ENCODE data around the gene ABCA7. TPM values are rescaled to one million over a fixed set of nuclear protein-coding genes. Genes with fewer than 3 reads are reported as not detected.

ABCA7 gene
- total RNA-seq, 1 experiment from 2014 or later = 91.4 TPM

GRCh38 chr19:993361-993830, 46.5 kb upstream of the ABCA7 start:
- Histone ChIP-seq H3K9me3 (ENCODE audit: control insufficient read depth in 1 of 2, insufficient read depth in 1 of 2, low read depth in 1 of 2, low read length in 2 of 2) (no peaks in the 10 kb centered on the region), H3K4me1 (ENCODE audit: control insufficient read depth in 1 of 2, insufficient read depth in 2 of 2, low read length in 2 of 2) (peaks cover 7 to 29% of the 10 kb centered on the region in 2 experiments), H3K4me3 (replicated peaks in 1 of 2; ENCODE audit: low read depth in 1 of 2, low read length in 2 of 2) (no peak overlapping the region), H2AFZ (ENCODE audit: low read depth, low read length, poor library complexity, severe bottlenecking) (no peak overlapping the region), H3K4me2 (ENCODE audit: low read length) (no peak overlapping the region), H3K79me2 (ENCODE audit: insufficient read depth, low read length) (no peaks in the 10 kb centered on the region; the same call in 1 of the 2 replicates), H3K27me3 (ENCODE audit: insufficient read depth, low read length) (no peaks in the 10 kb centered on the region), H4K20me1 (ENCODE audit: insufficient read depth) (peaks cover 6% of the 10 kb centered on the region; the same call in 1 of the 2 replicates), H3K9ac (ENCODE audit: low read length) (no peak overlapping the region), H3K27ac (ENCODE audit: low read depth, low read length) (no peak overlapping the region; the same call in 1 of the 2 replicates), H3K36me3 (ENCODE audit: control insufficient read depth in 1 of 2, insufficient read depth in 2 of 2, low read length in 2 of 2) (peaks cover 7 to 48% of the 10 kb centered on the region in 2 experiments; a peak in 3 of 4 replicates), H3K9me2 (ENCODE audit: insufficient read depth) (no peaks in the 10 kb centered on the region)
- intact Hi-C loops (cut with micrococcal nuclease) = no loop called here
- CTCF ChIA-PET = no interaction called here
- TF ChIP-seq RAD21 (IDR thresholded peaks at IDR 0.05; ENCODE audit: low read depth) (no peak), ZBTB33 (IDR thresholded peaks at IDR 0.05; ENCODE audit: extremely low read depth, insufficient replicate concordance, low read length) (no peak), ZNF274 (IDR thresholded peaks at IDR 0.05; ENCODE audit: low read depth, low read length) (no peak), SP1 (IDR thresholded peaks at IDR 0.05; ENCODE audit: low read depth) (no peak), POLR2A (IDR thresholded peaks at IDR 0.05; ENCODE audit: borderline replicate concordance, extremely low read depth, insufficient read depth, insufficient read length) (no peak), TCF7L2 (IDR thresholded peaks at IDR 0.05; ENCODE audit: borderline replicate concordance, extremely low read depth, insufficient read depth, insufficient read length) (no peak), ZFX (IDR thresholded peaks at IDR 0.05) (no peak), FOSL1 (IDR thresholded peaks at IDR 0.05; ENCODE audit: low read depth) (no peak), MAX (IDR thresholded peaks at IDR 0.05) (no peak), EGR1 (IDR thresholded peaks at IDR 0.05; ENCODE audit: low read depth) (no peak), JUND (IDR thresholded peaks at IDR 0.05) (no peak), ELF1 (IDR thresholded peaks at IDR 0.05; ENCODE audit: borderline replicate concordance, low read depth) (no peak), EZH2phosphoT487 (IDR thresholded peaks at IDR 0.05; ENCODE audit: borderline replicate concordance) (no peak), EZH2 (IDR thresholded peaks at IDR 0.05) (no peak), CTCF (IDR thresholded peaks at IDR 0.05 in 2 of 3, conservative IDR thresholded peaks at IDR 0.05 in 1 of 3; ENCODE audit: borderline replicate concordance in 1 of 3, insufficient read depth in 1 of 3, low read depth in 2 of 3, low read length in 2 of 3) (no peak), SIN3A (IDR thresholded peaks at IDR 0.05; ENCODE audit: low read depth) (no peak), POLR2AphosphoS5 (IDR thresholded peaks at IDR 0.05; ENCODE audit: low read depth, low read length) (no peak)
- no TSS peak for BruUV-seq (replicated peaks)
- DNase-seq (ENCODE audit: low read depth, low spot score) (no peak), ATAC-seq (no peak)
- RAD21 ChIA-PET (ENCODE audit: low non-redundant PET in 1 of 2, low total read pairs in 2 of 2, uncharacterized antibody in 2 of 2, unreplicated experiment in 2 of 2) = no interaction called here
- POLR2A ChIA-PET = no interaction called here

All from HCT116 (cell line).